ENCODE measurements around the gene CTRL.
"Not testable (repeated sequence)": the region's sequence is repeated elsewhere in the genome, so short reads cannot be mapped to it uniquely, and the experiment has no call there.

CTRL gene

DNA sequence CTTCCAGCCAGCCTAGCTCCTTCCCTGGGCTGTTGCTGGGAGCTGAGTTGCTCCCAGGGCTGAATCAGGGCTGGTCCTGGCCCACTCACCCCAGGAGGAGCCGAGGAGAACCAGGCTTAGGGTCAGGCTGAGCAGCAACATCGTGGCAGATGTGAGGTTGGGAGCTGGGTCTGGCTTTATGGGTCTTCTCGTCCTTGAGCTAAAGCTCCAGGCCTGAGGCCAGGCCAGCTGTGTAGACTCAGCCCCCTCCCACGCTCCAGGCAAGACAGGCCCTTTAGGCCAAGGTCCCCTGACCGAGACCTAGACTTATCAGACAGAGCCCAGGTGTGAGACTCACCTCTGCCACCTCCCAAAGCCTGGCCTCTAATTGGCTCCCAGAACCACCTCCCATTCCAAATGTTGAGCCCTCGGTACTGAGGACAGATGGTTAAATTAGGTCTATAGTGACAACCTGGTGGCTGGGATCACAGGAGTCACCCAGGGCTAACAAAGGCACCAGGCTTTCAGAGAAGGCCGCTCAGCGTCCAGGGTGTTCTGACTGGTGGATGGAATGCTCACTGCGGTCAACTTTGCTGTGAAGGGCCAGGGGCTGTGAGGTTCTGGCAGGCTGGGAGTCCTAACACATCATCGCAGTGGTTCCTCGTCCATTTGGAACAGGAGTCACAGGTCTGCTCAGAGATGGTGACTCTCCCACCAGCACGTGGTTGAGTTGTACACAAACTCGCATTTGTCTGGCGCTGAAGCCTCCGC lies at the start of gene CTRL:
CTRL (minus strand) TSS at position 151 of the 750 bp plus-strand sequence; CDS start at position 141, 10 bp downstream.
- DNase-seq (ENCODE audit: insufficient read length, low spot score) = no peak

DNA sequence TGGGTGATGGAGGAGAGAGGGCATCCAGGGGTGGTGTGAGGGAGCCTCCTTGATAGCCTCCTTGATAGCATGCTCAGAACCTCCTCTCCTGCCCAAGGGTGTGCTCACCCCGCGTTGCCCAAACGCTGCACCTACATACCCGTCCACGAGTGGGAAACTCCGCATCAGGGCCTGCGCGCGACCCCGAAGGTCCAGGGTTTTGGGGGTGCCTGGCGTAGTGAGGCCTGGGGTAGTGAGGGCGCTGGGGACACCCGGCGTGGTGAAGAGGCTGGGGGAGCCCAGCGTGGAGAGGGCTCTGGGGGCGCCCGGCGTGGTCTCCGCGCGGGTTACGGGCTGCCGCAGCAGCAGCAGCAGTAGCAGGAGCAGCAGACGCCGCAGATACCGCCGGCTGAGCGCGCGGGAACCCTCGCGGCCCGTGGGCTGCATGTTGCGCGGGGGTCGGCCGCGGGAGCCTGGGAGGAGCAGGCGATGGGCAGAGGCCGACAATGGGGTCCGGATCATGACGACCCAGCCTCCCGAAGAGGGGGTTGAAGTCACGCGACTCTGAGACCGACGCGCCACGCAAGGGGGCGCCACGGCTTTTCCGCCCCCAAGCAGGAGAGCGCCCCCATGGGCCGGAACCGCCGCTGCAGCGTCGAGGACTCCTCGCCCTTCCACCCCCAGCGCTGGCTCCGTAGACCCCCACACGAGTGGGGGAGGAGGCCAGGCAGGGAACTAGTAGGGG lies 48.5 kb upstream of the CTRL start, which contains the start of gene DPEP3:
DPEP3 (minus strand) TSS at position 545 of the 724 bp plus-strand sequence; CDS start at position 426, 119 bp downstream.
- no peak for DNase-seq (ENCODE audit: insufficient read length, low spot score)

More for the DNA sequence above, at the start of gene CTRL:
- FAIRE-seq = no peak

DNA sequence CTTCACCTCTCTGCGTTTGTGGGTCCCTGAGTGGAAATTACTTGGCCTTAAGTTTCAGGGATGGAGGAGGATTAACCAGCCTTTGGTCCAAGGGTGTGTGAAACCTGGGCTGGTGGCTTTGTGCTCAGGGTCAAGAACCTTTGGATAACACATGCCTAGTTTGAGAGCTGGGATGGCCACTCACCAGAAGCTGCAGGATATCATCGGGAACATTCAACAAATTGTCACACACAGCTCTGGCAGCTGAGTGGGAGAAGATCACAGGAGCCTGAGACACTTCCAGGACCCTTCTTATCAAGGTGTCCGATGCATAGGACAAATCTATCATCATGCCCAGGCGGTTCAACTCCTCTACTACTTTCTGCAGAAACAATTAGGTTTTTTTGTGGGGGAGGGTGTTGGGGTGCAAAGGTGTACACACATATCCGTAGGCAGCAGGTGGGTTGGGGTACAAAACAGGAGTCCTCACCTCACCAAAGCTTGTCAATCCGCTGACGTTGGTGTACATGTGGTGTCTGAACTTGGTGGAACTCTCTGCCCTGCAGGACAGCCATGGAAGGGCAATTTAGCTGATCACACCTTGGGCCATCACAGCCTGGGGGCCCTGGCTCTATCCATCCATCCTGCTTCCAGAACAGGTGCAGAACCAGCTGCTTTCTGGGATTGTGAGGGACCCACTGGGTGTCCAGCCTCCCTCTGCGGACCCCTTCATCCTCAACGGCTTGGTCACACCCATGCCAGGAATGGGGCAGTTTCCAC lies 46.0 kb upstream of the CTRL start:
- FAIRE-seq = no peak

More for the DNA sequence above, 48.5 kb upstream of the CTRL start, which contains the start of gene DPEP3:
- FAIRE-seq = no peak

DNA sequence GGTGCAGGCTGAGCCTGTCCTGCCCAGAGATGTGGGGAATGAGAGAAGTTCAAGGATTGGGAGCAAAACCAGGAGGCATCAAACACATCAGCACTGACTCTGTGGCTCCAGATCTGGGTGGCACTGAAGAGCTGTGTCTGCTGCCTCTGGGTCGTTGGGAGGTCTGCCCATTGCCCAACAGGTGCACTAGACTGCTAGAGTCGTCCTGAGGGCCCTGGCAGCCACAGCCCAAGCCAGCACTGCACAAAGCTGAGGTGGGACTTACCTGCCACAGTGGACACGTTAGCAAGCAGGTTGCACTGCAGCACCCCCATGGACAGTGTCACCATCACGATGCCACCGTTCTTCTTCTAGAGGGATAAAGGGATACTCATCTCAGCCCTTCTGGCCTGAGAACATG lies 45.3 kb upstream of the CTRL start:
- FAIRE-seq (no peak), DNase-seq (ENCODE audit: insufficient read length, low spot score) (no peak)

More for the DNA sequence above, 46.0 kb upstream of the CTRL start:
- DNase-seq (ENCODE audit: insufficient read length, low spot score) = no peak

DNA sequence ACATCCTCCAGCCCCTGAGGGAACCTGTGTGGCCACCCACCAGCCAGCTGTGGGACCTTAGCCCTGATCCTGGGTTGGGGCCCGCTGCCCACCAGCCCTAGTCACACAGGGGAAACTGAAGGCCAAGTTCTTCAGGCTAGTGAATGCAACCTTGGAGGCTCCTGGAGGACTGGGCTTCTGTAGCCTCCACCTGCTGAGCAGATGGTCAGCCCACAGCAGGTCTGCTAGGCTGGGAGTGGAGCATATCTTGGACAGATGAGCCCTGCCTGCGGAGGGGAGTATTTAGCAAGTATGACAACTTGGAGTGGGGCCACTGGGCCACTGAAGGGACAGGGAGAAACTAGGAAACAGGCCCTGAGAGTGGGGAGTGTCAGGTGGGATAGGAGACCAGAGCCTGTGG lies 44.5 kb upstream of the CTRL start:
- no peak for DNase-seq (ENCODE audit: insufficient read length, low spot score)
- no peak for FAIRE-seq

DNA sequence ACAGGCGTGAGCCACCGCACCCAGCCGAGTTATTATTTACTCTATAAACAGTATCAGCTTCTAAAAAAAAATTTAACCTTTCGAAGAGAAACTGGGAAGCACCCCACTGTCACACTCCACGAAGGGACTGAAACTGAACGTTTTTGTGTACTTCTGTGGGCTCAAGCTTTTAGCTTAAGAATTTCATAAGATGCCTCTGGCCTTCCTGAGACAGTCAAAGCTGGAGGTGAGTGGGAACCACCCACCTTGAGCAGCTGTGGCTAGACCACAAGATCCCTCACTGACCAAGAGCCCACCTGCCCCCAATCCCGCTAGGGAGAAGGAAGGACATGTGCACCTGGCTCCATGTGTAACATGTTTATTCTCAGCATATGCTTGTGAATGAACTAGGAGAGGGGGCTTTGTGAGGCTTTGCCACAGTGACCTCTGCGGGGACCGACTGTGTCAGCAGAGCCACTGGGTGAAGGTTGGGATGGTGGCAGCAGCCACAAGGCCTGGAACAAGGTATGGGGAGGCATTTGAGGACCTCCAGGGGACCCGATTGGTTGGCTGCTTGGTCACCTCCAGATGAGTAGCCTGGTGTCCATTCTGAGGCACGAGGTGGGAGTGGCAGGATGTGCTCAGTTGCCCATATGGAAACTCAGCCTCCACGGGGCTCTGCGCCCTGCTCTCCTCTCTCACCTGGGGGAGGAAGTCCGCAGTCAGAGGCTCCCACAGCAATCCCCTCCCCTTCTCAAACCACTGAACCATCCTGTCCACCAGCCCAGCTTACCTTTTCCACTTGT lies 43.9 kb upstream of the CTRL start:
- FAIRE-seq (no peak), DNase-seq (ENCODE audit: insufficient read length, low spot score) (no peak)

DNA sequence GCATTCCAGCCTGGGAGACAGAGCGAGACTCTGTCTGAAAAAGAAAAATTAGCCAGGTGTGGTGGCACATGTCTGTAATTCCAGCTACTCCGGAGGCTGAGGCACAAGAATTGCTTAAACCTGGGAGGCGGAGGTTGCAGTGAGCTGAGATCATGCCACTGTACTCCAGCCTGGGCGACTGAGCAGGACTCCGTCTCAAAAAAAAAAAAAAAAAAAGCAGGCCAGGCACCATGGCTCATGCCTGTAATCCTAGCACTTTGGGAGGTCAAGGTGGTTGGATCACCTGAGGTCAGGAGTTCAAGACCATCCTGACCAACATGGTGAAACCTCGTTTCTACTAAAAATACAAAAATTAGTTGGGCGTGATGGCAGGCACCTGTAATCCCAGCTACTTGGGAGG lies 40.6 kb upstream of the CTRL start:
- not testable (repeated sequence) for FAIRE-seq

DNA sequence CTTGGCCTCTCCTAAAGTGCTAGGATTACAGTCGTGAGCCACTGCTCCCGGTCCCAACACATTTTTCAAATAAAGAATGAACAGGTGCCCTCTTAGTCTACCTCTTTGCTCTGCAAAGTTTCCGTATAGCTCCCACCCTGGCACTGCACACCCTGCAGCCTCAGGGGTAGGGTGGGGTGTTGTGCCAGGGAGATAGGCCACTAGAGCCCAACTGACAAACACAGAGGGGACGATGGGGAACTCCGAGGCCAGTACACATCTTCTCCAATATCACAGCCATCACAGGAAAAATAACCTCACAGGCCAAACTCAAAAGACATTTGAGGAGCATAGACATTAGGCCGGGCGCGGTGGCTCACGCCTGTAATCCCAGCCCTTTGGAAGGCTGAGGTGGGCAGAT lies 39.4 kb upstream of the CTRL start:
- FAIRE-seq = no peak

More for the DNA sequence above, 40.6 kb upstream of the CTRL start:
- DNase-seq (ENCODE audit: insufficient read length, low spot score) = not testable (repeated sequence)

DNA sequence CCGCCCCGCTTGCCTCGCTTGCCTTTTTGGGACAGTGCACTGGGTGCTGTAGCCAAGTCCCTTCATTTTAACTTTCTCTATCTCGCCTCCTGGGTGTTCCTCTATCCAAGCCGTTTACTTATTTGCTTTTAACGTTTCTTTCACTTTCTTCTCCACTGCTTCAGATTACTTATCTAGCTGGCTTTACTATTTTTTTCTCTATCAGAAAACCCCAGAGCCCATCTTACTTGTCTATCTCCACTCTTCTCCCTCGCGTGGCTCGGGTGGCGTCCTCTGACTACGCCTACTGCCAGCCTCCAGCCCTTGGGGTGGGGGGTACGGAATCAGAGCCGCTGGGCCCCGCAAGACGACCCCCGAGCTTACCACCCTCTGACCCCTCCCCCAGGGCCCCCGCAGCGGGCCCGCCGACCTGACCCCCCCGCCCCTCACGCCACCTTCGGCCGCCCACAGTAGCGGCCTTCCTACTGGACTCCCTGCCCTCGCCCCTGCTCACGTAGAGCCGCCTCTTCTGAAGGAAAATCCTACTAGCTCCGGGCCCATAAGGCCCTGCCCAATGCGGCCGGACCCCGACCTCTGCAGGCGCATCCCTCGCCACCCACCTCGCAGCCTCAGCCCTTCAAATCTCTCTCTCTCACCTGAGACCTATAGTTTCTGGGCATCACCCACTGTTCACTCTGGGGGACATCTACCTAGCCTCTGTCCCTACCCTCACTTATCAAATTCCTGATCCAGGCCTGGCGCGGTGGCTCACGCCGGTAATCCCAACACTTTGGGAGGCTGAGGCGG lies 37.8 kb upstream of the CTRL start:
- no peak for DNase-seq (ENCODE audit: insufficient read length, low spot score)
- no peak for FAIRE-seq

More for the DNA sequence above, 39.4 kb upstream of the CTRL start:
- no peak for DNase-seq (ENCODE audit: insufficient read length, low spot score)

DNA sequence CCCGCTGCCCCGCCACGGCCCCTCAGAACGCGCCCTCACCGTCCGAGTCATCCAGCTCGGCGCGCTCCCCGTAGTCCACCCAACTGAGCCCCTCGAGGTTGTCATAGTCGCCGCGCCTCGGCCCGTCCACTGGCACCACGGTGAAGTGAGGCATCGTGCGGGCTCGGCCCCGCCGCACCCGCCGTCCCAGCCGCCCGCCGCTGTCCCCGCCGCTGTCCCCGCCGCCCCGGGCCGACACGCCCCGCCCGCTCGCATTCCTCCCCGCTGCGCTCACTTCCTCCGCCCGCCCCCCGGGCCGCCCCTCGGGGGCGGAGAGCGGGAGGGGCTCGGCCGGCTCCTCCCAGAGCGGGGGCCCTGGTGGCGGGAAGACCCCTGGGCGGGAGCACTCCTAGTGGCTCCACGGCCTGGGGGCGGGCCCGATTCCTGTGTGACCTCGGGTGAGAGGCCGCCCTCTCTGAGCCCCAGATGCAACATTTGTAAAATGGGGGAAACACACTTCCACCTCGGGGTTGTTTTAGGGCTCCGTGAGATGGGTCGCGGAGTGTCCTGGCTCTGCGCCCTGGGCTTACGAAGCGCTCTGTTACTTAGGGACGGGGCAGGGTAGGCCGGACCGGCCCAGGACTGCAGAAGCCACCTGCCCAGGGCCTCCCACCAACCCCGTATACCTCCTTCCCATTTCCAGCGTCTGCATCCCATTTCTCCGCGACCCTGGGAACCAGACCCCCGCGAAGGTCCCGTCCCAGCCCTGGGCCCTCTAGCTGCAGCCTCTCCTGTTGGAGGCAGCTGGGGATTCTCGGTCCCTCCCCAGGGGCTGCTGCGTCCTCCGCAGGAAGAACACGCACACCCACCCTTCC lies 37.0 kb upstream of the CTRL start, which contains the start of gene SLC12A4:
SLC12A4 (minus strand) TSS at position 238 of the 854 bp plus-strand sequence; CDS start at position 154, 84 bp downstream.
- peak; percentile 76 for FAIRE-seq

DNA sequence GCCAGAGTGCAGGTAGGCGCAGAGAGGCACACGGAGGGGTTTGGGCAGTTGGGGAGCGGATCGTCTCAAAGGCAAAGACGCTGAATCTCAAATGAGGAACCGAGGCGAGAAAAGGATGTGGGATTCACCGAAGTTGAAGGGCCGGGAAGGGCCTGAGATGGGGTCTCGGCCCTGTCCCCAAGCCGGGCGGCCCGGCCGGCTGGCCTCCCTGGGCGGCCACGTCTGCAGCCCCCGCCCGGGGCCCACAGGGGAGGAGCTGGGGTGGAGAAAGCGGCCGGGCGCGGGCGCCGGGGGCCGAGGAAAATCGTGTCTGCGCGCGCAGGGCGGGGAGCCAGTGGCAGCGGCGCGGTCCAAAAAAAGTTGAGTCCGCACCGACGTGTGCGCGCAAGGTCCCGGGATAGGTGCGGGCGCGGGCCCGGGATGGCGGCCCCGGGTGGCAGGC lies 36.3 kb upstream of the CTRL start:
- no peak for DNase-seq (ENCODE audit: insufficient read length, low spot score)
- FAIRE-seq = no peak

More for the DNA sequence above, 37.0 kb upstream of the CTRL start, which contains the start of gene SLC12A4:
- DNase-seq (ENCODE audit: insufficient read length, low spot score) = peak; percentile 93

DNA sequence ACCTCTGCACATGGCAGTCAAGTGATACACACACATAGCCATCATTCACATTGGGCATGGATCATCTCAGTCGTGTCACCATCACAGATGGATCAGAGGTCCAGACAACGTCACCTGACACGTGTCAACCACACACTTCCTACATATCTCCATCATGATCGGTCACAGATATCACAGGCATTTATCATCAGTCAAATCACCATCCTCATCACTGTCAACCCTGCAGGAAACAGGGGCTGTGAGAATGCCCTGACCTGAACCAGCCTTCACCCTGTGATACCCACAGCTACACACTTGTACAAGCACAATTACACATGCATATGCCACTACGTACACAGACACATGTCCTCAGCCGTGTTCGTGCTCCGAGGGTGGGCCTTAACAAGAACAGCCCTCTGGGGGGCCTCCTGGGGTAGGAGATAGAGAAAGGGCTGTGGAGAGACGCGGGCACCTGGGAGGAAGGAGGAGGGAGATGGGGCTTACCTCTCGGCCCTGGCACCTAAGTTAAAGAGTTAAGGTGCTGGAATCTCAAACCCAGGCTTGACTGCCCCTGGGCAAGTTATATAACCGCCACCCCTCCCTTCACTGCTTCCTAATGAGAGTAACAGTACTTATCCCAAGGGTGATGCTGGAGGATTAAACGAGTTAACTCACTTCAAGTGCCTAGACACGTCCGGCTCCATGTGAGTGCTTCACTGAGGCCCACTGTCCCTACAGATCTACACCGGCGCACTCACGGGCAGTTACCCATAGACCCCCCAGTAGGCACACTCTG lies 35.7 kb upstream of the CTRL start:
- FAIRE-seq (peak; percentile 96), DNase-seq (ENCODE audit: insufficient read length, low spot score) (no peak)

DNA sequence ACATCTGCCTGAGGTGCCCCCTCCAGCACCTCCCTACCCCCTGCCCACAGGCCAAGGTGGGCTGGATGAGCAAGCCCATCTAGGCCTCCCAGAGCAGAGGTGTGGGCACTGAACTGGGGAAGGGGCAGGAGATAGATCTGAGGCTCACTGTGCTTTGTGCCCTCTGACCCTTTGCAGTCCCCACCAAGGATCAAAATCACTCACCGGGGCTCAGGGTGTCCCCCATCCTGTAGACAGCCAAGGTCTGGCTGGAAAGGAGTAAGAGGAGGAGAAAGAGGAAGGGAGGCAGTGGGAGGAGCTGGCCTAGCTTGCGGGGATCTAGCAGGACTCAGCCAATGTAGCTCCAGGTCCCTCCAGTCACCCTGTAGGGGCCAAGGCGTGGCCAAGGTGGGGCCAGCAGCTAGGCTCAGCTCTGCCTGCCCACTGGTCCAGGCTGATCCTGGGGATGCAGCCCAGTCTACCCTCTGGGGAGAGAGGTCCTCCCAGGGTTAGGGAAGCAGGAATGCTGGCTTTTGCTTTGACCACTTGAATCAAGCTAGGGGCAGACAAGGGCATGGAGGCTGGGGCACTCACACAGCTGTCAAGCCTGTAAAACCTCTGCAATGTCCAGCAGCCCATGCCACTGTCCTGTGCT lies 35.0 kb upstream of the CTRL start:
- DNase-seq (ENCODE audit: insufficient read length, low spot score) (peak; percentile 71), FAIRE-seq (peak; percentile 9)

DNA sequence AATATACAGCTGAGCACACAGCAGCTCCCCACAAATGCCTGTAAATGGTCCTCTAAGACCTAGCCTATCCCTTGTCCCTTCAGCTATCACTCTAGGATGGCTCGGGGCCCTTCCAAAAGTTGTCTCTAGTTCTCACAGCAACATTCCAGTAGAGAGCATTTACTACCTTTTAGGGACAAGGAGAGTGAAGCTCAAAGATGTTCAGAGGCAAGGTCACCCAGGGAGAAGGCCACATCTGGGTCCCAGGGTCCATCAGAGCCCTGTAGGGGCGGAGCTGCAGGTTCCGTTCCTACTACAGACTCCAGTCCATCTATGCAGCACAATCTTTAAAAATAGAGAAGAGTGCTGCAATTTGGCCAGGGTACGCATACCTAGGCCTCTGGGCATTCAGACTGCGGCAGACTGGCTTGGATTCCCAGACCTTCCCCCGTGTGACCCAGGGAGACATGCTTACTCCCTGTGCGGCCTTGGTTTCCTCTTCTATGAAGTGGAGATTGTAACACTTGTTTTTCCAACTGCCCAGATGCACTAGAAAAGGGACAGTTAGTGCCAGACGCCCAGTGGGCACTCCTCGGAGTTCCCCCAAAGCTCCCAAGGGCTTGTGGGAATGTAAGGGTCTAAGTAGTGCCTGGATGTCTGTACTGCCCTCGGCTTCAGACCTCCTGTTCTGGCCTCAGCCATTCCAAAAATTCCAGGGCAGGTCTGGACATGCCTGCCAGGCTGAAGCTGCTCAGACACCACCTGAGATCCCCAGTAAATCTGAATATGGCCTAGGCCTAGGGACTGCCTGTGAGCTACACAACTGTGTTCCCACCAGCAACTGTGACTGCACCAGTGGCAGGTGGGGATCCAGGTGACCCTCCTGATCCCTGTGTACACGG lies 34.2 kb upstream of the CTRL start:
- FAIRE-seq (peak; percentile 70), DNase-seq (ENCODE audit: insufficient read length, low spot score) (peak; percentile 81)

DNA sequence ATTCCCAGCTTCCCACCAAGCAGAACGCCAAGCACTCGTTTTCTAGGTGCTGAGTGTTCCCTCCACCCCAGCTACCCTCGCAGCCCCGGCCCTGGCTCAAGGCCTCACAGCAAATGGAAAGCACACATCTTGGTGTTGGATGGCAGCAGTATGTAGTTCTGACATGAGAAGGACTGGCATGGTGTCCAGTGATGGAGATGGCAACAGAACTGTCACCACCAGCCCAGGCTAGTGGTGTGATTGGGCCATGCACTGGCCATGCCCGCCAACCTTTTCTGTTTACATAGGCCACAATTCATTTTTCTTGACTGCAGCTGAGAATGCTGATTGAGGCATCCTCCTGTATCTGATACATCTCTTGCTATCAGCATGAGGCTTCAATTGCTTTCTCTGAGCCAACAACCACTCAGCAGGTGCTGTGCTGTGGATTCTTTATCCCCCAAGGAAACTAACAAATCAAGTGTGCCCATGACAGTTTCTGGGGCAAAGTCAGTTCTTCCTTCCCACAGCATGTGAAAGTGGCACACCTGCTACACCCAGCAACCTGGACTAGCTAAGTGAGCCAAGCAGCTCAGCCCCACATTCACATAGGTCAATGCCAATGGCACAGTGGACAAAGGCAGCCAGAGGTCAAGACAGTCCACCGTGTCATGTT lies 32.9 kb upstream of the CTRL start:
- DNase-seq (ENCODE audit: insufficient read length, low spot score) (no peak), FAIRE-seq (no peak)

Measured in HTR-8/SVneo (cell line).